ENCODE data around the gene DNM1L.

GRCh38 chr12:32705783-32706182 is 26.7 kb downstream of the DNM1L start:
- TF ChIP-seq POLR2AphosphoS5 (IDR thresholded peaks at IDR 0.05; ENCODE audit: borderline replicate concordance, low read depth, low read length): no peak
- TF ChIP-seq FOXP2 (optimal IDR thresholded peaks at IDR 0.05; ENCODE audit: control extremely low read depth, extremely low read length, insufficient read depth): no peak

Measured in SK-N-MC (cell line).